ENCODE measurements around the gene RAB40B.

DNA sequence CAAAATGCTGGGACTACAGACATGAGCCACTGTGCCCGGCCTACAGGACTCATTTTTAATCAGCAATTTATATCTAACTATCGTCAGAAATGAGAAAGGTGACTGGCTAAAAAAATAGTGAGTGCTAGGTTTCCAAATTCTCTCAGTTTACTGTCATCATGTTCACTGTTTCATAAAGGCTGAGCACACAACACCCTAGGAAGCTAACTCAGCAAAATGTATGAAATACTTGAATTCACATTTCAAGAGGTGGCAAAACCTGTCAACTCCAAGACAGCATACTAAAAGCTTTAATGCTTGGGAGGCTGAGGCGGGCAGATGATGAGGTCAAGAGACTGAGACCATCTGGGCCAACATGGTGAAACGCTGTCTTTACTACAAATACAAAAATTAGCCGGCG, 67.0 kb downstream of the RAB40B start:
- TF ChIP-seq, protein P1, sequence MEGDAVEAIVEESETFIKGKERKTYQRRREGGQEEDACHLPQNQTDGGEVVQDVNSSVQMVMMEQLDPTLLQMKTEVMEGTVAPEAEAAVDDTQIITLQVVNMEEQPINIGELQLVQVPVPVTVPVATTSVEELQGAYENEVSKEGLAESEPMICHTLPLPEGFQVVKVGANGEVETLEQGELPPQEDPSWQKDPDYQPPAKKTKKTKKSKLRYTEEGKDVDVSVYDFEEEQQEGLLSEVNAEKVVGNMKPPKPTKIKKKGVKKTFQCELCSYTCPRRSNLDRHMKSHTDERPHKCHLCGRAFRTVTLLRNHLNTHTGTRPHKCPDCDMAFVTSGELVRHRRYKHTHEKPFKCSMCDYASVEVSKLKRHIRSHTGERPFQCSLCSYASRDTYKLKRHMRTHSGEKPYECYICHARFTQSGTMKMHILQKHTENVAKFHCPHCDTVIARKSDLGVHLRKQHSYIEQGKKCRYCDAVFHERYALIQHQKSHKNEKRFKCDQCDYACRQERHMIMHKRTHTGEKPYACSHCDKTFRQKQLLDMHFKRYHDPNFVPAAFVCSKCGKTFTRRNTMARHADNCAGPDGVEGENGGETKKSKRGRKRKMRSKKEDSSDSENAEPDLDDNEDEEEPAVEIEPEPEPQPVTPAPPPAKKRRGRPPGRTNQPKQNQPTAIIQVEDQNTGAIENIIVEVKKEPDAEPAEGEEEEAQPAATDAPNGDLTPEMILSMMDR (IDR thresholded peaks at IDR 0.05), result no peak
- no peak for TF ChIP-seq POLR2A (IDR thresholded peaks at IDR 0.05)
